ENCODE data around the gene ATRN.
A peak's percentile ranks its signal among the peaks of the same experiment; 100 is the strongest.

The ATRN gene

DNA sequence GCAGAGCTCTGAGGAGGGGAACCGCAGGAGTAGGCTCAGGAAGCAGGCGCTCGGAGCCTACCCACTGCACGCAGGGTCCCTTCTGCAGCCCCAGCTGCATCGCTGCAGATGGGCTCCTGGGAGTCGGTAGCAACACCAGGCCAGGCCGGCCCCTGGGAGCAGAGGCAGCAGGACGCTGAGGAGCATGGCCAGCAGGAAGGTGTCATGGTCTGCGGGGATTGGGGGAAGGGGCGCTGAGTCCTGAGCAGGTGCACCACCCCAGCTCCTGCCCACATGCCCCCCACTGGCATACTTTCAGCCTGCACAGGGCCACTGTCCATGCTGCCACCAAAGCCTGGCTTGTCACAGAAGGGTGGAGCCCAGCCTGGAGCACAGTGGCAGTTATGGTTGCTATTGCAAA is 200.1 kb downstream of the ATRN start:
- Histone ChIP-seq H3K27me3 (replicated peaks; ENCODE audit: control insufficient read depth, insufficient read depth, low read length) (no peaks in the 10 kb centered on the region; the same call in 1 of the 2 replicates), H3K36me3 (ENCODE audit: control insufficient read depth, insufficient read depth, low read length) (no peaks in the 10 kb centered on the region), H3K4me3 (replicated peaks; ENCODE audit: low read depth, low read length) (no peak overlapping the region)
- TF ChIP-seq, protein P1, sequence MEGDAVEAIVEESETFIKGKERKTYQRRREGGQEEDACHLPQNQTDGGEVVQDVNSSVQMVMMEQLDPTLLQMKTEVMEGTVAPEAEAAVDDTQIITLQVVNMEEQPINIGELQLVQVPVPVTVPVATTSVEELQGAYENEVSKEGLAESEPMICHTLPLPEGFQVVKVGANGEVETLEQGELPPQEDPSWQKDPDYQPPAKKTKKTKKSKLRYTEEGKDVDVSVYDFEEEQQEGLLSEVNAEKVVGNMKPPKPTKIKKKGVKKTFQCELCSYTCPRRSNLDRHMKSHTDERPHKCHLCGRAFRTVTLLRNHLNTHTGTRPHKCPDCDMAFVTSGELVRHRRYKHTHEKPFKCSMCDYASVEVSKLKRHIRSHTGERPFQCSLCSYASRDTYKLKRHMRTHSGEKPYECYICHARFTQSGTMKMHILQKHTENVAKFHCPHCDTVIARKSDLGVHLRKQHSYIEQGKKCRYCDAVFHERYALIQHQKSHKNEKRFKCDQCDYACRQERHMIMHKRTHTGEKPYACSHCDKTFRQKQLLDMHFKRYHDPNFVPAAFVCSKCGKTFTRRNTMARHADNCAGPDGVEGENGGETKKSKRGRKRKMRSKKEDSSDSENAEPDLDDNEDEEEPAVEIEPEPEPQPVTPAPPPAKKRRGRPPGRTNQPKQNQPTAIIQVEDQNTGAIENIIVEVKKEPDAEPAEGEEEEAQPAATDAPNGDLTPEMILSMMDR (IDR thresholded peaks at IDR 0.05; ENCODE audit: insufficient read depth, low read length, poor library complexity, severe bottlenecking) = no peak
- no peak for DNase-seq (ENCODE audit: extremely low read depth, insufficient read length)

DNA sequence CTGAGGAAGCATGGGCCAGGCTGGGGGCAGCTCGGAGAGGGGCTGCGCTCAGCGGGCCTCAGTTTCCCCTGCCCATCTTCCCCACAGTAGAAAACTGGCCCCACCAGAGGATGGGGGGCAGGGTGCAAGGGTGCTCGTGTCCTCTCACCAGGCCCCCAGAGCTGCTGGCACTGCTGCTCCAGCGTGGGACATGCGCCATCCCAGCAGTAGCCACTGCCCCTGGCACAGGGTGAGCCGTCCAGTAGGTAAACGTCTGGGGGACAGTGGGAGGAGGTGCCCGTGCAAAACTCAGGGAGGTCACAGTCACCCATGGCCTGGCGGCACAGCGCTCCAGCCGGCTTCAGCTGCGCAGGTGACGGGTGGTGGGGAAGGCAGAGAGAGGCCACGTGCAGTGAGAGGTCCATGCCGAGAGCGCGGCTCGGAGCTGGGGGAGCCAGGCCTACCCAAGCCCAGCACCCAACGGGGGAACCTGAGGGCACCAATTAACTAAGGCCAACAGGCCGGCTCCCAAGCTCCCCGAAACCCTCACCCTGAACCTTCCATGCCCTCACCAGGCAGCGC is 201.2 kb downstream of the ATRN start:
- Histone ChIP-seq H3K4me3 (replicated peaks; ENCODE audit: low read depth, low read length) (no peak overlapping the region), H3K27me3 (replicated peaks; ENCODE audit: control insufficient read depth, insufficient read depth, low read length) (no peaks in the 10 kb centered on the region; the same call in 1 of the 2 replicates), H3K36me3 (ENCODE audit: control insufficient read depth, insufficient read depth, low read length) (no peaks in the 10 kb centered on the region)
- no peak for DNase-seq (ENCODE audit: extremely low read depth, insufficient read length)
- TF ChIP-seq, protein P1 (IDR thresholded peaks at IDR 0.05; ENCODE audit: insufficient read depth, low read length, poor library complexity, severe bottlenecking) = no peak

DNA sequence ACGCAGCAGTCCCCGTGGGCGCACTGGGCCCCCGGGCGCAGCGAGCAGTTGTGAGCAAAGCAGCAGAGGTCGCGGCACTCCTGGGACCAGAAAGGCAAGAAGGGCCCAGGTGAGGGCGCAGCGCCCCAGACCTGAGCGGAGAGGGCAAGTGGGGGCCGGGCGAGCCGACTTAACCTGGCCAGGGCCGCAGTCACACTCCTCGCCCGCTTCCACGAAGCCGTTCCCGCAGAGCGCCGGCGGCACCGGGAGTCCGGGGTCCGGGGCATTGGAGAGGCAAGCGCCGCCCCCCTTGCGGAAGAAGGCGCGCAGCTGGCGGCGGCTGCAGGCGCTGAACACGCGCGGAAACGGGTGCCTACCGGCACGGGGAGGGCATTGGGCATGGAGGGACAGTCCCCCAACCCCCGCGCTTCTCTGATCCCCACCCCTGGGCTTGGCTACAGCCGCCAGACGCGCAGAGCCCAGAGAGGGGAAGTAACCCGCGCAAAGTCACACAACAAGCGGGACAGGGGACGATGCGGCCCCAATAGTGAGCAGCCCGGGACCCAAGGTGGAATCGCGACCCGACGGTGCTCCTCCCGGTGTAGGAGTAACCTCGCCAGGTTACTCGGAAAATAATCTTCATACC is 201.8 kb downstream of the ATRN start:
- TF ChIP-seq, protein P1 (IDR thresholded peaks at IDR 0.05; ENCODE audit: insufficient read depth, low read length, poor library complexity, severe bottlenecking) = peak; percentile 8
- no peak for DNase-seq (ENCODE audit: extremely low read depth, insufficient read length)
- H3K27me3 ChIP-seq (replicated peaks; ENCODE audit: control insufficient read depth, insufficient read depth, low read length) = no peaks in the 10 kb centered on the region; the same call in 1 of the 2 replicates
- H3K36me3 ChIP-seq (ENCODE audit: control insufficient read depth, insufficient read depth, low read length) = no peaks in the 10 kb centered on the region
- no peak overlapping the region for H3K4me3 ChIP-seq (replicated peaks; ENCODE audit: low read depth, low read length)

DNA sequence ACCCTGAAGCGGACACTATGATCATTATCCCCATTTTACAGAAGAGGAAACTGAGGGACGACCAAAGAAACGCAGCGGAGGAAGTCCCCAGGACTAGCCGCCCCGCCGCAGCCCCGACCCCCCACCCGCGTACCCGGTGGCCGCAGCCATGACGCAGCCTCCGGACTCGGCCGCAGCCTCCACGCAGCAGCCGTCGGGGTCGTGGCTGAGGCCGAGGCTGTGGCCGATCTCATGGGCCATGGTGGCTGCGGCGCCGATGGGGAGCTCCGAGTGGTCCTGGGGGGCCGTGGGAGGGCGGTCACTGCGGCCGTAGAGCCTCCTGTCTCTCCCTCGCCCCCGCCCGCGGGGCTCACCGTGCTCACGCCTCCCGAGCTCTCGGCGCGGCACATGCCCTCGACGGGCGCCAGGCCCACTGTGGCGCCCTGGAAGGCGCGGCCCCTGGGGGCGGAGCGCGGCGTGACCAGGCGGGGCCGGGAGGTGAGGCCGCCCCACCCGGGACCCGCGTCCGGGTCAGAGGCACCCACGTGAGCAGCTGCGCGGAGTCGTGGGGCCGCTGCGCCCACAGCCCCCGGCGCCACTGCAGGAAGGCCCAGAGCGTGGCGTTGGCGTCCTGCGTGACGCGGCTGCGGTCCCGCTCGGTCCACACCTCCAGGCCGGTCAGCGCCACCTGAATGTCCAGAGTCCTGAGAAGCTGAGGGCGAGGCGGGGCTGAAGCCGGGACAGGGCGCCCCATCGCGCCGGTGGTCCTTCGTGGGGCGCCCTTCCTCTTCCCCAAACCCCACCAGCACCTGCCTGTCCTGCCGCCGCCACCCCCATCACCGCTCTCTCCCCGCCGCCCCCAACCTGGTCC is 202.6 kb downstream of the ATRN start:
- Histone ChIP-seq H3K4me3 (replicated peaks; ENCODE audit: low read depth, low read length) (no peak overlapping the region), H3K27me3 (replicated peaks; ENCODE audit: control insufficient read depth, insufficient read depth, low read length) (no peaks in the 10 kb centered on the region; the same call in 1 of the 2 replicates), H3K36me3 (ENCODE audit: control insufficient read depth, insufficient read depth, low read length) (no peaks in the 10 kb centered on the region)
- DNase-seq (ENCODE audit: extremely low read depth, insufficient read length) = no peak
- TF ChIP-seq, protein P1 (IDR thresholded peaks at IDR 0.05; ENCODE audit: insufficient read depth, low read length, poor library complexity, severe bottlenecking) = no peak

DNA sequence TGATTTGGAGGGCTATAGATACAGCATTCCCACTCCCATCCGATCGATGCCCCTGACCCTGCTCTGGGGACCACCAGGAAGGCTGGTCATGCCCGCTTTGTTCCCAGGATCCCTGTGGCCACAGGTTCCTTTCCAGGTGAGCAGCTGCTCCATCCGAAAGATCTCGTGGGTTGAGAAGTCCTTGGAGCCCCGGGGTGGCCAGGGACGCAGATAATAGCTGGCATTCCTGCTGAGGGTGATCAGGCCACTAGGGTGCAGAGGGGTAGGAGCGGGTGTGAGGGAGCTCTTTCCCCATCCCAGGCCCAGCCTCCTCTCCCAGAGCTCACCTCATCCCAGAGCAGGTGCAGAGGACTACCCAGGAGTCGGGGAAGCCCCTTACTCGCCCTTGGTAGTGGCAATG is 203.6 kb downstream of the ATRN start:
- no peak overlapping the region for H3K4me3 ChIP-seq (replicated peaks; ENCODE audit: low read depth, low read length)
- H3K36me3 ChIP-seq (ENCODE audit: control insufficient read depth, insufficient read depth, low read length) = no peaks in the 10 kb centered on the region
- H3K27me3 ChIP-seq (replicated peaks; ENCODE audit: control insufficient read depth, insufficient read depth, low read length) = no peaks in the 10 kb centered on the region; the same call in 1 of the 2 replicates
- TF ChIP-seq, protein P1 (IDR thresholded peaks at IDR 0.05; ENCODE audit: insufficient read depth, low read length, poor library complexity, severe bottlenecking) = no peak
- no peak for DNase-seq (ENCODE audit: extremely low read depth, insufficient read length)
